GM06990 (cell line): ENCODE results near the gene SCARB2.

Experiments
- DNase-seq: peaks from one replicate; pipeline ENCODE4 v3.0.0-alpha.2; 2011; ENCODE audit not compliant: insufficient read length; ENCODE audit errors: extremely low read depth
- H3K27me3 ChIP-seq: replicated peaks from 2 replicates; pipeline ENCODE4 v1.6.0; 2011; ENCODE audit warnings: low read length; ENCODE audit not compliant: control insufficient read depth, insufficient read depth
- H3K36me3 ChIP-seq: 2 replicates; pipeline ENCODE4 v1.5.1; 2011; ENCODE audit warnings: low read length; ENCODE audit not compliant: control insufficient read depth, insufficient read depth
- H3K4me3 ChIP-seq: replicated peaks from 2 replicates; pipeline ENCODE4 v1.5.1; 2011; ENCODE audit warnings: low read depth, mild to moderate bottlenecking, control low read depth, low read length
- TF ChIP-seq, protein P1 (sequence below): IDR thresholded peaks from 2 replicates; pipeline ENCODE4 v1.5.1; 2011; ENCODE audit warnings: low read length, control low read depth, mild to moderate bottlenecking, inconsistent platforms; ENCODE audit not compliant: insufficient read depth, poor library complexity, severe bottlenecking

SCARB2 gene

DNA sequence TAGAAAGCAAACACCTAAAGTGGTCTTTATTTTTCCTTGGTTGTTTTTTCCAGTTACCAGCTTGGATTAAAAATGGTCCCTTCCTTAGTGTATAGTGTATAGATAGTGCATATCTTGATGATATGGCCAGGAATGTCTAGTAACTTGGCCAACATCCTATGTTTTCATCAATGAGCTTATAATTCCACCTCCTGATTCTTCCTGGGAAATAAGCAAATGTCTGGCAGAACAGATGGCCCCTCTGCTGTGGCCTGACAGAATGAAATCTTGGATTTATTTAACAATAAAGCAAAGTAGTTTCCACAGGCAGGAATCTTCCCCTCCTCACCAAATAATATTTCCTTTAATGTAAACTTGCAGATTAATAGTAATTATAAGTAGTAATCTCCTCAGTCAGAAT, 6.1 kb downstream of the SCARB2 start:
- no peak for DNase-seq
- TF ChIP-seq, protein P1, sequence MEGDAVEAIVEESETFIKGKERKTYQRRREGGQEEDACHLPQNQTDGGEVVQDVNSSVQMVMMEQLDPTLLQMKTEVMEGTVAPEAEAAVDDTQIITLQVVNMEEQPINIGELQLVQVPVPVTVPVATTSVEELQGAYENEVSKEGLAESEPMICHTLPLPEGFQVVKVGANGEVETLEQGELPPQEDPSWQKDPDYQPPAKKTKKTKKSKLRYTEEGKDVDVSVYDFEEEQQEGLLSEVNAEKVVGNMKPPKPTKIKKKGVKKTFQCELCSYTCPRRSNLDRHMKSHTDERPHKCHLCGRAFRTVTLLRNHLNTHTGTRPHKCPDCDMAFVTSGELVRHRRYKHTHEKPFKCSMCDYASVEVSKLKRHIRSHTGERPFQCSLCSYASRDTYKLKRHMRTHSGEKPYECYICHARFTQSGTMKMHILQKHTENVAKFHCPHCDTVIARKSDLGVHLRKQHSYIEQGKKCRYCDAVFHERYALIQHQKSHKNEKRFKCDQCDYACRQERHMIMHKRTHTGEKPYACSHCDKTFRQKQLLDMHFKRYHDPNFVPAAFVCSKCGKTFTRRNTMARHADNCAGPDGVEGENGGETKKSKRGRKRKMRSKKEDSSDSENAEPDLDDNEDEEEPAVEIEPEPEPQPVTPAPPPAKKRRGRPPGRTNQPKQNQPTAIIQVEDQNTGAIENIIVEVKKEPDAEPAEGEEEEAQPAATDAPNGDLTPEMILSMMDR = no peak
- Histone ChIP-seq H3K4me3 (no peak overlapping the region), H3K27me3 (no peaks in the 10 kb centered on the region; the same call in 1 of the 2 replicates), H3K36me3 (0 out of 2 replicates have a peak, but pooled peaks cover 2% of the 10 kb centered on the region)

DNA sequence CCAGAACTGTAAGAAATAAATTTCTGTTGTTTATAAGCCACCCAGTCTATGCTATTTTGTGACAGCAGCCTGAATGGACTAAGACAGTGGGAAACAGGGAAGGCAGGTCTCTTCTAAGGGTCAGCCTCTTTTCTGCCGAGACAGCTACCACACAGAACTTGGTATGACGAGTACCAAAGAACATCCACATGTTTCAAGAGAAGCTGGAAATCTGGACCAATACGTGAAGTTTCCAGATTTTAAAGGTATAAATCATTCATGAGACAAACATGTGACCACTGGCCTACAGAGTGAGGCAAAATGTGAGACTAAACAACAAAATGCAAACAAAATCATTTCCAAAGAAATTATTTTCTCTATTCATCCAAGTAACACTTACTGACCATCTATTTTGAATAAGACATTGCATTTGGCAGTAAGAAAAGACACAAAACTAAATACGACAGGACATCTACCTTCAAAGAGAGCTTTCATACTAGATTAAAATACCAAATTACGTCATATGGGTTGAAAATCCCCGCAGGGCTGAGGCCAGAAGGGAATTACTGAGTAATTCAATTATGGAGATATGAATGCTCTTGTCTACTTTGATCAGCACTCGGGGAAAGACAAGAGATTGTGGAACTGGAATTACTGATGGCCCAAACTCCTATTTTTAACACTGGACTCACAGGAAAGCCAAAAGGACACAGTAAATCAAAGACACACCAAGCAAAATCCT, 7.2 kb downstream of the SCARB2 start:
- TF ChIP-seq, protein P1 = no peak
- Histone ChIP-seq H3K27me3 (no peaks in the 10 kb centered on the region; the same call in 1 of the 2 replicates), H3K36me3 (0 out of 2 replicates have a peak, but pooled peaks cover 2% of the 10 kb centered on the region), H3K4me3 (no peak overlapping the region)
- no peak for DNase-seq

DNA sequence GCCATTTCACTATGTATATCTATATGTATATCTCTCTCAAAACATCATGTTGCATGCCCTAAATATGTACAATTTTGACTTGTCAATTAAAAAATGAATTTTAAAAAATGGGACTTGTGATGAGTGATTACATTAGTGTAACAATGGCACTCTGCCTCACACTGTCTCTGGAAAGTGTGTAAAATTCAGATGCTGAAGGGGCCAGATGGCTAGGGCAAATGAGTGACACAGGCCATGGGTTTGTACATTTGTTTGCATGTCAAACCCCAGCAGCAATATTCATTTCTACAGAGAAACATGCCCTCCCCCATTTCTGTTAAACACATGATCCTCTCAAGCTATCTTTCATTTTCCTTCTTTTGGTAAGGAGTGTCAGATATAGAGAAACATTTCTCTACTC, 8.1 kb downstream of the SCARB2 start:
- no peak for DNase-seq
- TF ChIP-seq, protein P1 = no peak

DNA sequence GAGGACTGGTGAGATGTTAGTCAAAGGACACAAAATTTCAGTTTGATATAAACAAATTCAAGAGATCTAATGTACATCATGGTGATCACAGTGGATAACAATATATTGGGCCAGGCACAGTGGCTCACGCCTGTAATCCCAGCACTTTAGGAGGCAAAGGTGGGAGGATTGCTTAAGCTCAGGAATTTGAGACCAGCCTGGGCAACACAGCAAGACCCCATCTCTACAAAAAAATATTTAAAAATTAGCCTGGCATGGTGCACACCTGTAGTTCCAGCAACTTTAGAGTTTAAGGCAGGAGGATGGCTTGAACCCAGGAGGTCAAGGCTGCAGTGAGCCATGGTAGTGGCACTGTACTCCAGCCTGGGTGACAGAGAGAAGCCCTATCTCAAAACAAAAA, 8.7 kb downstream of the SCARB2 start:
- no peaks in the 10 kb centered on the region; the same call in 1 of the 2 replicates for H3K27me3 ChIP-seq
- TF ChIP-seq, protein P1 = no peak
- no peak overlapping the region for H3K4me3 ChIP-seq
- DNase-seq = no peak
- H3K36me3 ChIP-seq = 0 out of 2 replicates have a peak, but pooled peaks cover 2% of the 10 kb centered on the region

More for the DNA sequence above, 8.1 kb downstream of the SCARB2 start:
- Histone ChIP-seq H3K27me3 (no peaks in the 10 kb centered on the region; the same call in 1 of the 2 replicates), H3K4me3 (no peak overlapping the region), H3K36me3 (0 out of 2 replicates have a peak, but pooled peaks cover 2% of the 10 kb centered on the region)

DNA sequence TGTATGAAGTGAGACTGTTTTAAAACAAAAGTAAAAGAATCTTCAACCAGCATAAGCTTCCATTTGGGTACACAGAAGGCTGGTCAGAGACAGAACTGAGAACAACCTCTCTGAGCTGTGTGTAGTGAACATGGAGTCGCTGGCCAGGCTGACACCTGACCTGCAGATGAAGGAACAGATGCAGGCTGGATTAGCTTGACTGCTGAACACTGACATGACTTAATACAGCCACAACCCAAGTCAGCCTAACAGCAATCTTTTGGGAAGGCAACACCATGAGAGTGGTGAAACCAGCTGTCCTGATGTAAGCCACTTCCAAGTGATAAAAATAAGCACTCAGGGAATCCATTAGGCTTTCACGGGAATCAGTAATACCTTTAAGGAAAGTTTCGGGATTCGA, 10.1 kb downstream of the SCARB2 start:
- DNase-seq = no peak
- H3K4me3 ChIP-seq = no peak overlapping the region
- TF ChIP-seq, protein P1 = no peak
- 0 out of 2 replicates have a peak, but pooled peaks cover 2% of the 10 kb centered on the region for H3K36me3 ChIP-seq
- no peaks in the 10 kb centered on the region; the same call in 1 of the 2 replicates for H3K27me3 ChIP-seq

DNA sequence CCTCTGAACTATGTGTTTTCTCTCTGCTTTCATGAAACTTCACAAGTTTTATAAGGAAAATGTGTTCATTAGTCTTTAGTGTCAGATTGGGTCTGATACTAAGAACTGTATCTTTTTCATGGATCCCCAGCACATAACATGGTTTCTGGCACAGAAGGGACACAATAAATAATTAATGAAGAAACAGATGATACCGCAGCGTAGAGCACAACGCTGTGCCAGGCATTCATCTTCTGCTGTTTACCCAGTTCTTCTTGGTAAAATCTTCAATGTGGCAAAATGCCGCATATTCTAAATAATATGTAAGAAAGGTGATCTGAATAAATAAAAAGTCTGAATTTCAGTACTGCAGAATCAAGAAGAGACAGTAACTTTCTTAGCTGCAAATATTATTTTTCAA, 12.3 kb downstream of the SCARB2 start:
- no peaks in the 10 kb centered on the region for H3K27me3 ChIP-seq
- TF ChIP-seq, protein P1 = no peak
- H3K4me3 ChIP-seq = no peak overlapping the region
- DNase-seq = no peak
- no peaks in the 10 kb centered on the region for H3K36me3 ChIP-seq
